Panc1 (cell line): ENCODE data around the gene CNR2. TPM values are rescaled to one million over a fixed set of nuclear protein-coding genes. Genes with fewer than 3 reads are reported as not detected.

Source experiments
- ATAC-seq: fragments of 200-7000 bp; cut with Tn5 transposase; 2 replicates; pipeline ENCODE4 v1.9.1; 2020; ENCODE audit warnings: mild to moderate bottlenecking, moderate library complexity
- BruUV-seq: library from RNA; stranded (reverse); fragments of 400-500 nt; replicated peaks from 2 replicates; lab custom pipeline; 2021; lab: Mats Ljungman, UMichigan
- CTCF ChIA-PET: fragments of 300-600 bp; sonication (Branson Sonifier 250); formaldehyde crosslinking; loops from one replicate; lab custom pipeline; 2022; ENCODE audit warnings: antibody characterized with exemption; lab: Charles Lee
- POLR2A ChIA-PET: fragments of 300-600 bp; sonication (Branson Sonifier 250); formaldehyde crosslinking; loops from one replicate; lab custom pipeline; 2022; ENCODE audit warnings: antibody characterized with exemption; lab: Charles Lee
- DNase-seq: peaks from one replicate; pipeline ENCODE4 v3.0.0-alpha.2; 2010; ENCODE audit warnings: low read depth, low spot score
- H3K27ac ChIP-seq: 2 replicates; pipeline ENCODE4 v1.5.1; 2011; ENCODE audit warnings: mild to moderate bottlenecking, low read length, inconsistent platforms
- H3K27me3 ChIP-seq: fragments of 200-500 bp; sonication (Bioruptor generic); 2 replicates; pipeline ENCODE4 v1.6.0; 2014; ENCODE audit warnings: low read length, inconsistent platforms; ENCODE audit not compliant: control insufficient read depth, insufficient read depth
- H3K36me3 ChIP-seq: fragments of 200-500 bp; sonication (Bioruptor generic); 2 replicates; pipeline ENCODE4 v1.5.1; 2014; ENCODE audit warnings: inconsistent platforms, mild to moderate bottlenecking, low read length, moderate library complexity; ENCODE audit not compliant: control insufficient read depth, insufficient read depth
- H3K4me1 ChIP-seq: 2 replicates; pipeline ENCODE4 v1.5.1; 2011; ENCODE audit warnings: inconsistent platforms, mild to moderate bottlenecking, low read length, moderate library complexity; ENCODE audit not compliant: control insufficient read depth, insufficient read depth
- H3K4me3 ChIP-seq, 2 experiments: 2 replicates each; pipeline ENCODE4 v1.5.1; 2011 to 2012; ENCODE audit warnings: low read depth in 2 of 2, low read length in 2 of 2, mild to moderate bottlenecking in 2 of 2, inconsistent platforms in 1 of 2, moderate library complexity in 1 of 2
- H3K9me3 ChIP-seq: fragments of 200-500 bp; sonication (Bioruptor generic); 2 replicates; pipeline ENCODE4 v1.5.1; 2014; ENCODE audit warnings: low read depth, mild to moderate bottlenecking, inconsistent platforms, low read length, moderate library complexity; ENCODE audit not compliant: control insufficient read depth, insufficient read depth
- POLR2AphosphoS5 ChIP-seq: IDR thresholded peaks from 2 replicates; pipeline ENCODE4 v1.6.1; 2012; ENCODE audit warnings: mild to moderate bottlenecking, low read depth, low read length, moderate library complexity
- SIN3A ChIP-seq: IDR thresholded peaks from 2 replicates; pipeline ENCODE4 v1.6.1; 2012; ENCODE audit warnings: low read depth, mild to moderate bottlenecking, low read length, moderate library complexity, borderline replicate concordance; ENCODE audit not compliant: insufficient read depth
- TCF7L2 ChIP-seq: IDR thresholded peaks from 2 replicates; pipeline ENCODE4 v1.6.1; 2011; ENCODE audit warnings: mild to moderate bottlenecking, low read depth, low read length, inconsistent platforms
- in situ Hi-C: cut with HindIII; loops from 2 replicates; pipeline ENCODE4 v1.10.0; 2016; ENCODE audit warnings: low sequenced_read_pairs, low pct_unique_long_range_greater_than_20kb
- intact Hi-C: fragments of 100-400 bp; cut with micrococcal nuclease; formaldehyde crosslinking; loops from one replicate; pipeline ENCODE4 v1.10.0; 2022; ENCODE audit not compliant: unreplicated experiment
- total RNA-seq: library from RNA; stranded (reverse); gene quantifications from one replicate; pipeline ENCODE4 v1.2.1, GENCODE V29; 2021; ENCODE audit not compliant: unreplicated experiment
- TF ChIP-seq, protein P1 (sequence below): fragments of 450-650 bp; IDR thresholded peaks from 2 replicates; pipeline ENCODE4 v1.5.1; 2017; ENCODE audit warnings: mild to moderate bottlenecking
- TF ChIP-seq, protein P2 (sequence below), 2 experiments: IDR thresholded peaks; 2 replicates each; pipeline ENCODE4 v1.6.1; 2011 to 2012; ENCODE audit warnings: low read depth in 2 of 2, control low read depth in 1 of 2, low read length in 1 of 2, mild to moderate bottlenecking in 1 of 2, moderate library complexity in 1 of 2; ENCODE audit not compliant: insufficient read depth in 1 of 2

Gene CNR2
- total RNA-seq, 1 experiment from 2014 or later, result not detected

DNA sequence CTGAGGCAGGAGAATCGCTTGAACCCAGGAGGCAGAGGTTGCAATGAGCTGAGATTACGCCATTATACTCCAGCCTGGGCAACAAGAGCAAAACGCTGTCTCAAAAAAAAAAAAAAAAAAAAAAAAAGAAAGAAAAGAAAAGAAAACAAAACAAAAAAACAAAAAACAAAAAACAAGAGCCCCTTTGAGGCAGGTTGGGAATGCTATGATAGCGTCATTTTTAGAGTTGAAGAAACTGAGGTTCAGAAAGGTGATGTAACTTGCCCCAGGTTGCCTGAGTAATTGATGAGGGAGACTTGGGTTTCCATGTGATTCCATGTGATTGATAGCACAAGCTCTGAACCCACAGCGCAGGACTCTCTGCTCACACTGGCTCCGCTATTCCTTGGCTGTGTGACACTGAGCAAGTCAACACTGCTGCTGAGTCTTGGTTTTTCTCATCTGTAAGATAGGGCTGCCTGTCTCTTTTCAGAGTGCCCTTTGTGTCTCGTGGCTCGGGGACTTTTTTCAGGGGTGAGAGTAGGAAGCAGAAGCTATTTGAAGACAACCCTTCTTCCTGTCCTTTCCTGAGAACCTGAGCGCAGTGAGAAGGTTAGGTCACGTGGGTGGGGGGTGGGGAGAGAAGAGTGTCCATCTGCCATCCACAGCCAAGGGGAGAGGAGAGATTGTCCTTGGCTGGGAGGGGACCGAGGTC lies 2.5 kb downstream of the CNR2 start:
- TF ChIP-seq SIN3A (no peak), POLR2AphosphoS5 (no peak), TCF7L2 (no peak)
- TF ChIP-seq, protein P1, sequence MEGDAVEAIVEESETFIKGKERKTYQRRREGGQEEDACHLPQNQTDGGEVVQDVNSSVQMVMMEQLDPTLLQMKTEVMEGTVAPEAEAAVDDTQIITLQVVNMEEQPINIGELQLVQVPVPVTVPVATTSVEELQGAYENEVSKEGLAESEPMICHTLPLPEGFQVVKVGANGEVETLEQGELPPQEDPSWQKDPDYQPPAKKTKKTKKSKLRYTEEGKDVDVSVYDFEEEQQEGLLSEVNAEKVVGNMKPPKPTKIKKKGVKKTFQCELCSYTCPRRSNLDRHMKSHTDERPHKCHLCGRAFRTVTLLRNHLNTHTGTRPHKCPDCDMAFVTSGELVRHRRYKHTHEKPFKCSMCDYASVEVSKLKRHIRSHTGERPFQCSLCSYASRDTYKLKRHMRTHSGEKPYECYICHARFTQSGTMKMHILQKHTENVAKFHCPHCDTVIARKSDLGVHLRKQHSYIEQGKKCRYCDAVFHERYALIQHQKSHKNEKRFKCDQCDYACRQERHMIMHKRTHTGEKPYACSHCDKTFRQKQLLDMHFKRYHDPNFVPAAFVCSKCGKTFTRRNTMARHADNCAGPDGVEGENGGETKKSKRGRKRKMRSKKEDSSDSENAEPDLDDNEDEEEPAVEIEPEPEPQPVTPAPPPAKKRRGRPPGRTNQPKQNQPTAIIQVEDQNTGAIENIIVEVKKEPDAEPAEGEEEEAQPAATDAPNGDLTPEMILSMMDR, result no peak
- TF ChIP-seq, protein P2, sequence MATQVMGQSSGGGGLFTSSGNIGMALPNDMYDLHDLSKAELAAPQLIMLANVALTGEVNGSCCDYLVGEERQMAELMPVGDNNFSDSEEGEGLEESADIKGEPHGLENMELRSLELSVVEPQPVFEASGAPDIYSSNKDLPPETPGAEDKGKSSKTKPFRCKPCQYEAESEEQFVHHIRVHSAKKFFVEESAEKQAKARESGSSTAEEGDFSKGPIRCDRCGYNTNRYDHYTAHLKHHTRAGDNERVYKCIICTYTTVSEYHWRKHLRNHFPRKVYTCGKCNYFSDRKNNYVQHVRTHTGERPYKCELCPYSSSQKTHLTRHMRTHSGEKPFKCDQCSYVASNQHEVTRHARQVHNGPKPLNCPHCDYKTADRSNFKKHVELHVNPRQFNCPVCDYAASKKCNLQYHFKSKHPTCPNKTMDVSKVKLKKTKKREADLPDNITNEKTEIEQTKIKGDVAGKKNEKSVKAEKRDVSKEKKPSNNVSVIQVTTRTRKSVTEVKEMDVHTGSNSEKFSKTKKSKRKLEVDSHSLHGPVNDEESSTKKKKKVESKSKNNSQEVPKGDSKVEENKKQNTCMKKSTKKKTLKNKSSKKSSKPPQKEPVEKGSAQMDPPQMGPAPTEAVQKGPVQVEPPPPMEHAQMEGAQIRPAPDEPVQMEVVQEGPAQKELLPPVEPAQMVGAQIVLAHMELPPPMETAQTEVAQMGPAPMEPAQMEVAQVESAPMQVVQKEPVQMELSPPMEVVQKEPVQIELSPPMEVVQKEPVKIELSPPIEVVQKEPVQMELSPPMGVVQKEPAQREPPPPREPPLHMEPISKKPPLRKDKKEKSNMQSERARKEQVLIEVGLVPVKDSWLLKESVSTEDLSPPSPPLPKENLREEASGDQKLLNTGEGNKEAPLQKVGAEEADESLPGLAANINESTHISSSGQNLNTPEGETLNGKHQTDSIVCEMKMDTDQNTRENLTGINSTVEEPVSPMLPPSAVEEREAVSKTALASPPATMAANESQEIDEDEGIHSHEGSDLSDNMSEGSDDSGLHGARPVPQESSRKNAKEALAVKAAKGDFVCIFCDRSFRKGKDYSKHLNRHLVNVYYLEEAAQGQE (IDR thresholded peaks at IDR 0.05; ENCODE audit: insufficient read depth in 1 of 2, low read depth in 2 of 2, low read length in 1 of 2), result no peak
- in situ Hi-C loops, result no loop called here
- no peak for DNase-seq
- no peak overlapping the region for H3K27ac ChIP-seq
- BruUV-seq, result no TSS peak
- intact Hi-C loops, result loop anchor here (10.0 kb wide), 1 partner anchor 96 kb away; no protein-coding TSS in a partner anchor
- H3K27me3 ChIP-seq, result no peaks in the 10 kb centered on the region
- no peak for ATAC-seq
- H3K9me3 ChIP-seq, result no peaks in the 10 kb centered on the region
- H3K4me3 ChIP-seq, result no peak overlapping the region
- no peaks in the 10 kb centered on the region for H3K36me3 ChIP-seq
- ChIA-PET POLR2A (interaction anchor here (0.6 kb wide), 1 partner anchor 49 kb away, joined by 6 read pairs; the partner anchor contains the start of gene PNRC2), CTCF (interaction anchor here (0.6 kb wide), 3 partner anchors 42 to 201 kb away, joined by 3 to 4 read pairs (median 4); no protein-coding TSS in a partner anchor)
- no peaks in the 10 kb centered on the region for H3K4me1 ChIP-seq

DNA sequence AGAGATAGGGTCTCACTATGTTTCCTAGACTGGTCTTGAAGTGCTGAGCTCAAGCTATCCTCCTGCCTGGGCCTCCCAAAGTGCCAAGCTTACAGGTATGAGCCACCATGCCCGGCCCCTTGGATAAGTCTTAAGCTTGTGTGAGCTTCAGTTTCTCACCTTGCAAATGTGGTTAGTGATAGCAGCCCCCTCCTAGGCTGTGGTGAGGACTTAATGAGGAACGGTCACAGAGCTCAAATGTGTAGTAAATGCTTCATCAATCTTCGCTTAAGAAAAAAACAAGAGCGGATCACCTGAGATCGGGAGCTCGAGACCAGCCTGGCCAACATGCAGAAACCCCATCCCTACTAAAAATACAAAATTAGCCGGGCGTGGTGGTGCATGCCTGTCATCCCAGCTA lies 3.0 kb downstream of the CNR2 start:
- ATAC-seq, result no peak
- H3K4me3 ChIP-seq, result no peak overlapping the region
- intact Hi-C loops (loop anchor here (10.0 kb wide), 1 partner anchor 95 kb away; no protein-coding TSS in a partner anchor), in situ Hi-C loops (no loop called here)
- POLR2A ChIA-PET, result interaction anchor here (0.6 kb wide), 2 partner anchors 50 to 161 kb away, joined by 6 read pairs; partner anchors contain the start of gene PNRC2
- H3K27ac ChIP-seq, result no peak overlapping the region
- no peak for DNase-seq
- TF ChIP-seq, protein P2 (IDR thresholded peaks at IDR 0.05; ENCODE audit: insufficient read depth in 1 of 2, low read depth in 2 of 2, low read length in 1 of 2), result no peak
- TF ChIP-seq, protein P1, result no peak
- TF ChIP-seq TCF7L2 (no peak), SIN3A (no peak), POLR2AphosphoS5 (no peak)
- H3K4me1 ChIP-seq, result no peaks in the 10 kb centered on the region
- no peaks in the 10 kb centered on the region for H3K27me3 ChIP-seq
- CTCF ChIA-PET, result interaction anchor here (0.5 to 0.6 kb wide), 4 partner anchors 43 to 201 kb away, joined by 3 to 5 read pairs (median 4); no protein-coding TSS in a partner anchor
- H3K9me3 ChIP-seq, result no peaks in the 10 kb centered on the region
- H3K36me3 ChIP-seq, result no peaks in the 10 kb centered on the region
- BruUV-seq, result no TSS peak
